LNCAP (cell line): ENCODE results near the gene BCAS3.

ENCODE experiments used
- CTCF ChIP-seq: fragments of 450-650 bp; IDR thresholded peaks from 2 replicates; pipeline ENCODE4 v1.5.1; 2017; ENCODE audit warnings: mild to moderate bottlenecking

BCAS3 gene

GRCh38 chr17:61371179-61371578 lies 693.5 kb downstream of the BCAS3 start:
- no peak for TF ChIP-seq CTCF

GRCh38 chr17:61371606-61372005 lies 694.0 kb downstream of the BCAS3 start:
- TF ChIP-seq CTCF = no peak

- TF ChIP-seq CTCF = no peak
Observed at GRCh38 chr17:61372436-61372835, 694.8 kb downstream of the BCAS3 start.

GRCh38 chr17:61376931-61377838 lies 699.5 kb downstream of the BCAS3 start:
- TF ChIP-seq CTCF = no peak

GRCh38 chr17:61378658-61379456 lies 701.2 kb downstream of the BCAS3 start:
- TF ChIP-seq CTCF = no peak

GRCh38 chr17:61379457-61380216 lies 702.0 kb downstream of the BCAS3 start:
- no peak for TF ChIP-seq CTCF

GRCh38 chr17:61380217-61380835 lies 702.7 kb downstream of the BCAS3 start:
- TF ChIP-seq CTCF = no peak
